Left ventricle myocardium inferior (tissue), 1 donor: ENCODE results near the gene CACNB2. TPM values are rescaled to one million over a fixed set of nuclear protein-coding genes. Genes with fewer than 3 reads are reported as not detected.
"Not testable (repeated sequence)": the region's sequence is repeated elsewhere in the genome, so short reads cannot be mapped to it uniquely, and the experiment has no call there.

Experiments used
- DNase-seq: peaks from one replicate; pipeline ENCODE4 v3.0.0-alpha.2; 2020
- H3K27ac ChIP-seq: fragments of 200-600 bp; replicated peaks from 2 replicates; pipeline ENCODE4 v1.8.0; 2021
- H3K27me3 ChIP-seq: fragments of 200-600 bp; 2 replicates; pipeline ENCODE4 v1.8.0; 2021; ENCODE audit warnings: low read depth
- H3K36me3 ChIP-seq: fragments of 200-600 bp; 2 replicates; pipeline ENCODE4 v1.8.0; 2021
- H3K4me1 ChIP-seq: fragments of 200-600 bp; 2 replicates; pipeline ENCODE4 v1.8.0; 2021
- H3K4me3 ChIP-seq: fragments of 200-600 bp; 2 replicates; pipeline ENCODE4 v1.8.0; 2021; ENCODE audit warnings: mild to moderate bottlenecking, moderate library complexity
- H3K9me3 ChIP-seq: fragments of 200-600 bp; replicated peaks from 2 replicates; pipeline ENCODE4 v1.8.0; 2021
- intact Hi-C: fragments of 100-400 bp; cut with micrococcal nuclease; formaldehyde crosslinking; loops from one replicate; pipeline ENCODE4 v1.11.0; 2022
- total RNA-seq: library from RNA; stranded (reverse); fragmentation: NEBNext Ultra II Directional; extraction: Animal tissue kit (Norgen Biotek cat#: 25700); gene quantifications from one replicate; pipeline ENCODE4 v1.2.1, GENCODE V29; 2021
- TF ChIP-seq, protein P1 (sequence below): fragments of 200-600 bp; IDR thresholded peaks from 2 replicates; pipeline ENCODE4 v1.8.0; 2021; ENCODE audit warnings: antibody characterized with exemption, mild to moderate bottlenecking, borderline replicate concordance
- donor health status: DM: no; HTN: yes; CAD: no; lungs with severe emphysema.

Gene CACNB2
- total RNA-seq, 1 donor from 2014 or later: 38.1 TPM

DNA sequence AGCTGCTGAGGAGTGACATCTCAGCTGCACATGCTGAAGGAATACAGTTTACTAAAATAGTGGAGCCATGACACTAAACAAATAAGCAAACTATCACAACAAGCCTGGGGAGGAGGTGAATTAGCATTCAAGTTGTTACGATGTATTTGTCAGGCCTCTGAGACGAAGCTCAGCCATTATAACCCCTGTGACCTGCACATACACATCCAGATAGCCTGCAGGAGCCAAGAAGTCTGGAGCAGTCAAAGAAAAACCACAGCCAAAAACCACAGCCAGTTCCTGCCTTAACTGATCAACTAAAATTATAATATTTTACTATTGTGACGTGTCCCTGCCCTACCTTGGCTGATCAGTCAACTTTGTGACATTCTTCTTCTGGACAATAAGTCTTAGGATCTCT, 442.6 kb downstream of the CACNB2 start:
- Histone ChIP-seq H3K9me3 (peaks cover 6% of the 10 kb centered on the region), H3K27me3 (no peaks in the 10 kb centered on the region), H3K27ac (no peak overlapping the region), H3K4me1 (peaks cover 9% of the 10 kb centered on the region), H3K4me3 (no peak overlapping the region), H3K36me3 (peaks cover 68% of the 10 kb centered on the region)
- TF ChIP-seq, protein P1, sequence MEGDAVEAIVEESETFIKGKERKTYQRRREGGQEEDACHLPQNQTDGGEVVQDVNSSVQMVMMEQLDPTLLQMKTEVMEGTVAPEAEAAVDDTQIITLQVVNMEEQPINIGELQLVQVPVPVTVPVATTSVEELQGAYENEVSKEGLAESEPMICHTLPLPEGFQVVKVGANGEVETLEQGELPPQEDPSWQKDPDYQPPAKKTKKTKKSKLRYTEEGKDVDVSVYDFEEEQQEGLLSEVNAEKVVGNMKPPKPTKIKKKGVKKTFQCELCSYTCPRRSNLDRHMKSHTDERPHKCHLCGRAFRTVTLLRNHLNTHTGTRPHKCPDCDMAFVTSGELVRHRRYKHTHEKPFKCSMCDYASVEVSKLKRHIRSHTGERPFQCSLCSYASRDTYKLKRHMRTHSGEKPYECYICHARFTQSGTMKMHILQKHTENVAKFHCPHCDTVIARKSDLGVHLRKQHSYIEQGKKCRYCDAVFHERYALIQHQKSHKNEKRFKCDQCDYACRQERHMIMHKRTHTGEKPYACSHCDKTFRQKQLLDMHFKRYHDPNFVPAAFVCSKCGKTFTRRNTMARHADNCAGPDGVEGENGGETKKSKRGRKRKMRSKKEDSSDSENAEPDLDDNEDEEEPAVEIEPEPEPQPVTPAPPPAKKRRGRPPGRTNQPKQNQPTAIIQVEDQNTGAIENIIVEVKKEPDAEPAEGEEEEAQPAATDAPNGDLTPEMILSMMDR: no peak
- DNase-seq: no peak
- intact Hi-C loops: no loop called here

DNA sequence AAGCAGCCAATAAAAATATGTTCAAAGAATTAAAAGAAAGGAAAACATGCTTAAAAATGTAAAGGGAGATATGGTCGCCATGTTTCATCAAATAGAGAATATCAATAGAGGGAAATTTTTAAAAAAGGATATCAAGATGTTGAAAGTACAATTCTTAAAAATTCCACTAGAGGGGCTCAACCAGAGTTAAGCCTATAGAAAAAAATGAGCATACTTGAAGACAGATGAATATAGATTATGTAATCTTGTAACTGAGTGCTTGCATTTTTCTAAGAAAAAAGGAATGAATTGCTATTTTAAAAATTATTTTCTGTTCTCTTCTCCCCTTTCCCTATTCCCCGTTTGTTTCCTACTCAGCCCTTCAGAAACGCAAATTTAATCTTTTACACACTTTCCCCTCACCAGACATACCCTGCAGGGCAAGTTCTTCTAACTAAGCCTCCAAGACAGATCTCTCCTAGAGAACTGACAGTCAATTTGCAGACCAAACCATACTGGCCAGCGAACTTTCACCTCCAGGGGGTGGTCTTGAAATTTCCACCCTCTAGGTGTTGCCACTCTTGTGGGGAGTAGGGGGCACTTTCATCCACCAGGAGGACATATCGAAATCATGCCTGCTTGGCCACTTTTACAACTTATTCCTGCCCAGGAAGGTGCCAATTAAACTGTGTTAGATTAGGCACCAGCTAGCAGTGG, 443.5 kb downstream of the CACNB2 start:
- Histone ChIP-seq H3K36me3 (peaks cover 64% of the 10 kb centered on the region), H3K4me3 (no peak overlapping the region), H3K9me3 (no peaks in the 10 kb centered on the region), H3K27ac (no peak overlapping the region), H3K4me1 (peaks cover 9% of the 10 kb centered on the region), H3K27me3 (no peaks in the 10 kb centered on the region)
- no peak for DNase-seq
- intact Hi-C loops: no loop called here
- TF ChIP-seq, protein P1: no peak

DNA sequence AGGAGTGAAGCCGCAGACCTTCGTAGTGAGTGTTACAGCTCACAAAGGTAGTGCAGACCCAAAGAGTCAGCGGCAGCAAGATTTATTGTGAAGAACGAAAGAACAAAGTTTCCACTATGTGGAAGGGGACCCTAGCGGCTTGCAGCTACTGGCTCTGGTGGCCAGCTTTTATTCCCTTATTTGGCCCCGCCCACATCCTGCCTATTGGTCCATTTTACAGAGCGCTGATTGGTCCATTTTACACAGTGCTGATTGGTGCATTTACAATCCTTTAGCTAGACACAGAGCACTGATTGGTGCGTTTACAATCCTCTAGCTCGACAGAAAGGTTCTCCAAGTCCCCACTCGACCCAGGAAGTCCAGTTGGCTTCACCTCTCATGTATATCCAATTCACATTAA, 446.4 kb downstream of the CACNB2 start:
- intact Hi-C loops, H3K4me3 ChIP-seq, H3K9me3 ChIP-seq, H3K4me1 ChIP-seq, H3K27ac ChIP-seq, DNase-seq, H3K27me3 ChIP-seq: not testable (repeated sequence)
- peaks cover 40% of the 10 kb centered on the region for H3K36me3 ChIP-seq

DNA sequence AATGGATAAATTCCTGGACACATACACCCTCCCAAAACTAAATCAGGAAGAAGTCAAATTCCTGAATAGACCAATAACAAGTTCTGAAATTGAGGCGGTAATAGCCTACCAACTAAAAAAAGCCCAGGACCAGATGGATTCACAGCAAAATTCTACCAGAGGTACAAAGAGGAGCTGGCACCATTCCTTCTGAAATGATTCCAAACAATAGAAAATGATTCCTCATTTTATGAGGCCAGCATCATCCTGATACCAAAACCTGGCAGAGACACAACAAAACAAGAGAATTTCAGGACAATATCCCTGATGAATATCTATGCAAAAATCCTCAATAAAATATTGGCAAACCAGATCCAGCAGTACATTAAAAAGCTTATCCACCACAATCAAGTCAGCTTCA, 450.9 kb downstream of the CACNB2 start:
- H3K4me3 ChIP-seq, intact Hi-C loops, H3K27ac ChIP-seq, H3K9me3 ChIP-seq, H3K4me1 ChIP-seq, H3K27me3 ChIP-seq, DNase-seq: not testable (repeated sequence)
- H3K36me3 ChIP-seq: peaks cover 34% of the 10 kb centered on the region

Other genes starting within 250 kb of the CACNB2 start
- not detected for gene SLC39A12, start 188.5 kb upstream of the CACNB2 start, total RNA-seq